Middle frontal gyrus (tissue), 1 donor: ENCODE results near the gene GAGE12H.
"Not testable (repeated sequence)": the region's sequence is repeated elsewhere in the genome, so short reads cannot be mapped to it uniquely, and the experiment has no call there.

ENCODE experiments used
- DNase-seq: peaks from one replicate; pipeline ENCODE4 v3.0.0-alpha.2; 2015; ENCODE audit warnings: low spot score; ENCODE audit errors: extremely low spot score

The GAGE12H gene

GRCh38 chrX:49579649-49580048, at the start of gene GAGE12H:
TSS of gene GAGE12H (plus strand) at chrX:49579949. CDS start at chrX:49581104, 1,155 bp downstream.
- not testable (repeated sequence) for DNase-seq

GRCh38 chrX:49531877-49532276, 47.9 kb upstream of the GAGE12H start, which contains the start of gene GAGE12C:
TSS of gene GAGE12C (plus strand) at chrX:49532177. CDS start at chrX:49533332, 1,155 bp downstream.
- not testable (repeated sequence) for DNase-seq

GRCh38 chrX:49541433-49541832, 38.3 kb upstream of the GAGE12H start, which contains the start of gene GAGE12D:
TSS of gene GAGE12D (plus strand) at chrX:49541733. CDS start at chrX:49542888, 1,155 bp downstream.
- not testable (repeated sequence) for DNase-seq

- DNase-seq: not testable (repeated sequence)
Observed at GRCh38 chrX:49550989-49551388, 28.8 kb upstream of the GAGE12H start, which contains the start of gene GAGE12E. TSS of gene GAGE12E (plus strand) at chrX:49551289. CDS start at chrX:49552444, 1,155 bp downstream.

- not testable (repeated sequence) for DNase-seq
Observed at GRCh38 chrX:49560542-49560941, 19.2 kb upstream of the GAGE12H start, which contains the start of gene GAGE12F. TSS of gene GAGE12F (plus strand) at chrX:49560842. CDS start at chrX:49561997, 1,155 bp downstream.

- not testable (repeated sequence) for DNase-seq
Observed at GRCh38 chrX:49568728-49569127, 11.0 kb upstream of the GAGE12H start.

- not testable (repeated sequence) for DNase-seq
Observed at GRCh38 chrX:49569152-49569551, 10.6 kb upstream of the GAGE12H start.

GRCh38 chrX:49570100-49570499, 9.6 kb upstream of the GAGE12H start, which contains the start of gene GAGE12G:
TSS of gene GAGE12G (plus strand) at chrX:49570400. CDS start at chrX:49571555, 1,155 bp downstream.
- not testable (repeated sequence) for DNase-seq

GRCh38 chrX:49589196-49589595, 9.4 kb downstream of the GAGE12H start, which contains the start of gene GAGE2A:
TSS of gene GAGE2A (plus strand) at chrX:49589496. CDS start at chrX:49590651, 1,155 bp downstream.
- not testable (repeated sequence) for DNase-seq

GRCh38 chrX:49589769-49590478, 10.2 kb downstream of the GAGE12H start:
- DNase-seq: not testable (repeated sequence)

GRCh38 chrX:49590488-49590887, 10.7 kb downstream of the GAGE12H start:
- not testable (repeated sequence) for DNase-seq

GRCh38 chrX:49598720-49599119, 19.0 kb downstream of the GAGE12H start, which contains the start of gene GAGE1:
TSS of gene GAGE1 (plus strand) at chrX:49599020. CDS start at chrX:49600175, 1,155 bp downstream.
- DNase-seq: not testable (repeated sequence)

- no peak for DNase-seq
Observed at GRCh38 chrX:49610718-49611310, 31.1 kb downstream of the GAGE12H start.

- no peak for DNase-seq
Observed at GRCh38 chrX:49618574-49618973, 38.8 kb downstream of the GAGE12H start.

- DNase-seq: no peak
Observed at GRCh38 chrX:49627086-49627777, 47.5 kb downstream of the GAGE12H start.
